Right lobe of liver (tissue), 6 donors: Measurements from ENCODE around the gene OR1J4. TPM values are rescaled to one million over a fixed set of nuclear protein-coding genes. Genes with fewer than 3 reads are reported as not detected.
"Not testable (repeated sequence)": the region's sequence is repeated elsewhere in the genome, so short reads cannot be mapped to it uniquely, and the experiment has no call there.

ENCODE experiments used
- ATAC-seq, 4 donors: fragments of 200-7000 bp; cut with Tn5 transposase; one replicate each; pipeline ENCODE4 v1.9.1; 2020; ENCODE audit warnings: mild to moderate bottlenecking in 4 of 4, moderate library complexity in 4 of 4
- DNase-seq, 3 donors: peaks; one replicate each; pipeline ENCODE4 v3.0.0-alpha.2; 2020
- H3K27ac ChIP-seq, 3 donors: fragments of 200-600 bp; one replicate each; pipeline ENCODE4 v1.8.0; 2022
- H3K27me3 ChIP-seq, 2 donors: fragments of 200-600 bp; one replicate each; pipeline ENCODE4 v1.8.0; 2022
- H3K36me3 ChIP-seq, 4 donors: fragments of 200-600 bp; sonication (generic) in 1 of 4; one replicate each; pipeline versions ENCODE4 v1.5.1 to v1.8.0; 2017 to 2022; ENCODE audit warnings: control low read depth in 1 of 4
- H3K4me1 ChIP-seq, 4 donors: fragments of 200-600 bp; sonication (generic) in 1 of 4; one replicate each; pipeline versions ENCODE4 v1.5.1 to v1.8.0; 2017 to 2022; ENCODE audit warnings: control low read depth in 1 of 4
- H3K4me3 ChIP-seq, 3 donors: fragments of 200-600 bp; one replicate each; pipeline ENCODE4 v1.8.0; 2022
- H3K9me3 ChIP-seq, 4 donors: fragments of 200-600 bp; sonication (generic) in 1 of 4; one replicate each; pipeline versions ENCODE4 v1.5.1 to v1.8.0; 2017 to 2022; ENCODE audit warnings: control low read depth in 1 of 4
- POLR2A ChIP-seq: fragments of 450-650 bp; IDR thresholded peaks from one replicate; pipeline ENCODE4 v1.6.1; 2017; ENCODE audit warnings: antibody characterized with exemption, mild to moderate bottlenecking
- WGBS: methylation state at CpG from one replicate; pipeline ENCODE4 v1.1.6; 2018; ENCODE audit warnings: low coverage, low lambda C conversion rate; ENCODE audit not compliant: insufficient coverage; ENCODE audit errors: missing lambda C conversion rate; 5-methylcytosine and 5-hydroxymethylcytosine counted together
- intact Hi-C, 2 donors: fragments of 100-400 bp; cut with DNase I; formaldehyde crosslinking; loops; one replicate each; pipeline versions ENCODE4 v1.11.2 to v1.14.1; 2022
- total RNA-seq, 6 experiments: library from RNA; depleted of rRNA in 2 of 6; stranded (reverse); fragments of >200 nt in 2 of 6; fragmentation: NEBNext Ultra II Directional in 3 of 6; extraction: Animal tissue kit (Norgen Biotek cat#: 25700) in 3 of 6; gene quantifications; one replicate each; pipeline versions ENCODE4 v1.1.0 to v1.2.4, GENCODE V29; 2016 to 2023
- TF ChIP-seq, protein P1 (sequence below), 4 donors: fragments of 200-600 bp in 3 of 4; fragments of 450-650 bp in 1 of 4; IDR thresholded peaks; one replicate each; pipeline versions ENCODE4 v1.5.1 to v1.8.0; 2016 to 2022; ENCODE audit warnings: antibody characterized with exemption in 4 of 4, mild to moderate bottlenecking in 2 of 4
- donor health status: DM: no; HTN: yes; CAD: no.
- donor health status: DM: no; HTN: no; CAD: no.
- donor health status: DM: no; HTN: no; CAD: no.
- donor health status: DM: no; HTN: yes; CAD: no.
- donor health status: DM: no; HTN: yes; CAD: no.

OR1J4 gene
- total RNA-seq, 6 experiments from 2014 or later, result not detected

DNA sequence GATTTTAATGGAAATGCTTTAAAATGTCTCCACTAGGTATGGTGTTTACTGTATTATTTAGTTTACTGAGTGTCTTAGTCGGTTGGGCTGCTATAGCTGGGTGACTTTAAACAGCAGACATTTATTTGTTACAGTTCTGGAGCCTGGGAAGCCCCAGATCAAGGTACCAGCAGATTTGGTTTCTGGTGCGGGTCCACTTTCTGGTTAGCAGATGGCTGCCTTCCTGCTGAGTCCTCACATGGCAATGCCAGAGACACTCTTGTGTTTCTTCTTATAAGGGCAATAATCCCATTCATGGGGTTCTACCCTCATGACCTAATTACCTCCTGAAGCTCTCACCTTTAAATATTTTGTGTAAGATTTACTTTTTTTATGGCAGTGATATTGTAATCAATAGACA lies 715 bp upstream of the OR1J4 start:
- 46% methylated on average over 2 of the region's 2 CpGs for WGBS
- no peak overlapping the region for H3K27ac ChIP-seq
- intact Hi-C loops, result no loop called here
- H3K36me3 ChIP-seq, result no peaks in the 10 kb centered on the region
- H3K27me3 ChIP-seq, result no peaks in the 10 kb centered on the region
- no peaks in the 10 kb centered on the region for H3K9me3 ChIP-seq
- H3K4me3 ChIP-seq, result no peak overlapping the region
- DNase-seq (no peak), ATAC-seq (no peak)
- no peak for TF ChIP-seq POLR2A
- TF ChIP-seq, protein P1, sequence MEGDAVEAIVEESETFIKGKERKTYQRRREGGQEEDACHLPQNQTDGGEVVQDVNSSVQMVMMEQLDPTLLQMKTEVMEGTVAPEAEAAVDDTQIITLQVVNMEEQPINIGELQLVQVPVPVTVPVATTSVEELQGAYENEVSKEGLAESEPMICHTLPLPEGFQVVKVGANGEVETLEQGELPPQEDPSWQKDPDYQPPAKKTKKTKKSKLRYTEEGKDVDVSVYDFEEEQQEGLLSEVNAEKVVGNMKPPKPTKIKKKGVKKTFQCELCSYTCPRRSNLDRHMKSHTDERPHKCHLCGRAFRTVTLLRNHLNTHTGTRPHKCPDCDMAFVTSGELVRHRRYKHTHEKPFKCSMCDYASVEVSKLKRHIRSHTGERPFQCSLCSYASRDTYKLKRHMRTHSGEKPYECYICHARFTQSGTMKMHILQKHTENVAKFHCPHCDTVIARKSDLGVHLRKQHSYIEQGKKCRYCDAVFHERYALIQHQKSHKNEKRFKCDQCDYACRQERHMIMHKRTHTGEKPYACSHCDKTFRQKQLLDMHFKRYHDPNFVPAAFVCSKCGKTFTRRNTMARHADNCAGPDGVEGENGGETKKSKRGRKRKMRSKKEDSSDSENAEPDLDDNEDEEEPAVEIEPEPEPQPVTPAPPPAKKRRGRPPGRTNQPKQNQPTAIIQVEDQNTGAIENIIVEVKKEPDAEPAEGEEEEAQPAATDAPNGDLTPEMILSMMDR (IDR thresholded peaks at IDR 0.05), result no peak
- no peaks in the 10 kb centered on the region for H3K4me1 ChIP-seq

DNA sequence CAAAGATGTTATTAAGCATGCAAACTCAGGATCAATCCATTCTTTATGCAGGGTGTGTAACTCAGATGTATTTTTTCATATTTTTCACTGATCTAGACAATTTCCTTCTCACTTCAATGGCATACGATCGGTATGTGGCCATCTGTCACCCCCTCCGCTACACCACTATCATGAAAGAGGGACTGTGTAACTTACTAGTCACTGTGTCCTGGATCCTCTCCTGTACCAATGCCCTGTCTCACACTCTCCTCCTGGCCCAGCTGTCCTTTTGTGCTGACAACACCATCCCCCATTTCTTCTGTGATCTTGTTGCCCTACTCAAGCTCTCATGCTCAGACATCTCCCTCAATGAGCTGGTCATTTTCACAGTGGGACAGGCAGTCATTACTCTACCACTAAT lies 435 bp downstream of the OR1J4 start:
- ATAC-seq, result no peak
- Histone ChIP-seq H3K27me3 (no peaks in the 10 kb centered on the region), H3K27ac (no peak overlapping the region), H3K4me1 (no peaks in the 10 kb centered on the region), H3K36me3 (no peaks in the 10 kb centered on the region), H3K4me3 (no peak overlapping the region), H3K9me3 (no peaks in the 10 kb centered on the region)
- intact Hi-C loops, result no loop called here
- TF ChIP-seq, protein P1 (IDR thresholded peaks at IDR 0.05), result no peak
- TF ChIP-seq POLR2A, result no peak
- 60% methylated on average over 3 of the region's 3 CpGs for WGBS
- no peak for DNase-seq

DNA sequence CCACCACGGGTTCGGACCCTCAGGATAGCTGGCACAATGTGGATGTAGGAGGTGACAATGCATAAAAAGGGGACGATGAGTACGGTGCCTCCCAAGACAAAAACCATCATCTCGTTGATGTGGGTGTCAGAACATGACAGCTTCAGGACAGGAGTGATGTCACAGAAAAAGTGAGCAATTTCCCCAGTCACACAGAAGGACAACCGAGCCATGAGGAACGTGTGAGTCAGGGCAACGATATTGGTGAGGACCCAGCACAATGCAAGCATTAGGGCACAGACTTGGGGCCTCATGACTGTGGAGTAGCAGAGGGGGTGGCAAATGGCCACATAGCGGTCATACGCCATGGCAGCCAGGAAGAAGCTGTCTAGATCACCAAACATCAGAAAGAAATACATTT lies 7.7 kb downstream of the OR1J4 start:
- no peak for ATAC-seq
- no peak overlapping the region for H3K27ac ChIP-seq
- no peak for DNase-seq
- no peaks in the 10 kb centered on the region for H3K9me3 ChIP-seq
- H3K36me3 ChIP-seq, result no peaks in the 10 kb centered on the region
- 69% methylated on average over 6 of the region's 10 CpGs for WGBS
- H3K27me3 ChIP-seq, result no peaks in the 10 kb centered on the region
- no peak overlapping the region for H3K4me3 ChIP-seq
- no peaks in the 10 kb centered on the region for H3K4me1 ChIP-seq
- TF ChIP-seq, protein P1 (IDR thresholded peaks at IDR 0.05), result no peak
- no peak for TF ChIP-seq POLR2A
- intact Hi-C loops, result no loop called here

DNA sequence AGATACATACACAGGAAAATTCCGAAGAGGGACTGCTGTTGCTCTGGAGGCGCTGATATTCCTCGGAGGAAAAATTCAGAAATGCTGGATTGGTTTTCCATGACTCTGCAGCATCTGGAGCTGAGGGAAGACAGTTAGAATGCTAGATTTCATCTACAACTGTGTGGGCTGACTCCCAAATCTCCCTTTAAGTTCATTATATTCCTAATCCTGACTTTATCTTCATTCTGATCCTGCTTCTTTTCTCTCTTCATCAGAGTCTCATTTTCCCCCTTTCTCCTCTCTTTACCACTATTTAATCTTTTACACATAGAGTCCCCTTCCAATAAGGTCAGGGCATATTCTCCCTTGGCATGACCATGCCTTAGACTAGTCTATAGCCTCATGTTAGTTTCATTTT lies 8.3 kb downstream of the OR1J4 start, which contains the start of gene OR1N1:
Gene OR1N1 (minus strand): TSS at position 101 of the 400 bp plus-strand sequence. CDS start 0 bp downstream, at position 101.
- no peaks in the 10 kb centered on the region for H3K36me3 ChIP-seq
- DNase-seq (no peak), ATAC-seq (no peak)
- TF ChIP-seq, protein P1 (IDR thresholded peaks at IDR 0.05), result no peak
- no peak for TF ChIP-seq POLR2A
- no peaks in the 10 kb centered on the region for H3K9me3 ChIP-seq
- WGBS, result 76% methylated on average over 3 of the region's 3 CpGs
- intact Hi-C loops, result no loop called here
- no peaks in the 10 kb centered on the region for H3K4me1 ChIP-seq
- H3K4me3 ChIP-seq, result no peak within 1 kb of the TSS
- H3K27ac ChIP-seq, result no peak within 1 kb of the TSS
- H3K27me3 ChIP-seq, result no peaks in the 10 kb centered on the region

DNA sequence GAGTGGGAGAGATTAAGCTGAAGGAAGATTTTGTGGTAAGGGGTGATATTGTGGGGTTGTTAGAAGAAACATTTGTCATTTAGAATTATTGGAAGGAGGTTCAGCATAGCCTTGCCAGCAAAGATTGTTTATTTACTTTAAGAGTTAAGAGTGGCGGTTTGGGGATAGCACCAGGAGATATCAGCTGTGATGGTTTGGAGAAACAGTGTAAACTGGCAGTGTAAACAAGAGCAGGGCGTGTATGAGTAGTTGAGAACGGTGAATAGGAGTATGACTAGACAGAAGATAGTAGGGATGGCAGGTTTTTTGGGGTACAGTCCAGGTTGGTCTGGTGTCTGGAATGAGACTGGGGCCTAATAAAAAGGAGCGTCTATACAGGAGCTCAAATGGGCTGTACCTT lies 12.2 kb downstream of the OR1J4 start:
- H3K4me1 ChIP-seq, intact Hi-C loops, H3K27ac ChIP-seq, DNase-seq, H3K27me3 ChIP-seq, H3K9me3 ChIP-seq, H3K36me3 ChIP-seq, ATAC-seq, H3K4me3 ChIP-seq: not testable (repeated sequence)
- WGBS, result 70% methylated on average over 4 of the region's 4 CpGs
